Common myeloid progenitor, CD34-positive (primary cell): Measurements from ENCODE around the gene ZMYND19.
"Not testable (repeated sequence)": the region's sequence is repeated elsewhere in the genome, so short reads cannot be mapped to it uniquely, and the experiment has no call there.

Experiments used
- CTCF ChIA-PET: fragments of 350-600 bp; sonication (Branson Sonifier 250); formaldehyde crosslinking; loops from one replicate; lab custom pipeline; 2021; ENCODE audit warnings: antibody characterized with exemption; lab: Charles Lee
- POLR2A ChIA-PET: fragments of 350-600 bp; sonication (Branson Sonifier 250); formaldehyde crosslinking; loops from one replicate; lab custom pipeline; 2021; ENCODE audit warnings: antibody characterized with exemption; lab: Charles Lee
- DNase-seq, 3 donors: peaks; one replicate each; pipeline versions ENCODE4 v3.0.0 to v3.0.0-alpha.2; 2013
- H3K27ac ChIP-seq, 2 experiments: 1 replicate in 1 of 2; 2 replicates in 1 of 2; pipeline ENCODE4 v1.7.0; 2013; ENCODE audit warnings: inconsistent platforms in 2 of 2, low read length in 2 of 2, mild to moderate bottlenecking in 2 of 2, low read depth in 1 of 2, moderate library complexity in 1 of 2; ENCODE audit not compliant: severe bottlenecking in 2 of 2, insufficient read depth in 1 of 2, poor library complexity in 1 of 2
- H3K27me3 ChIP-seq, 5 experiments: replicated peaks in 2 of 5; 1 replicate in 3 of 5; 2 replicates in 2 of 5; pipeline versions ENCODE4 v1.6.1 to v1.7.0; 2013; ENCODE audit warnings: low read length in 4 of 5, mild to moderate bottlenecking in 2 of 5, moderate library complexity in 2 of 5, inconsistent platforms in 1 of 5; ENCODE audit not compliant: insufficient read depth in 5 of 5, control insufficient read depth in 4 of 5
- H3K36me3 ChIP-seq, 4 experiments: 1 replicate in 2 of 4; 2 replicates in 2 of 4; pipeline versions ENCODE4 v1.6.1 to v1.7.0; 2013; ENCODE audit warnings: low read length in 3 of 4, control low read depth in 1 of 4, mild to moderate bottlenecking in 1 of 4; ENCODE audit not compliant: control insufficient read depth in 4 of 4, insufficient read depth in 4 of 4
- H3K4me1 ChIP-seq, 4 experiments: 1 replicate in 3 of 4; 2 replicates in 1 of 4; pipeline versions ENCODE4 v1.6.1 to v1.7.1; 2013; ENCODE audit warnings: low read length in 3 of 4, mild to moderate bottlenecking in 3 of 4, control low read depth in 1 of 4, inconsistent platforms in 1 of 4, moderate library complexity in 1 of 4; ENCODE audit not compliant: control insufficient read depth in 4 of 4, insufficient read depth in 4 of 4; ENCODE audit errors: control extremely low read depth in 1 of 4
- H3K4me3 ChIP-seq, 7 experiments: 1 replicate in 4 of 7; 2 replicates in 3 of 7; pipeline versions ENCODE4 v1.5.1 to v1.7.0; 2013; ENCODE audit warnings: mild to moderate bottlenecking in 7 of 7, low read length in 6 of 7, moderate library complexity in 6 of 7, inconsistent platforms in 2 of 7, low read depth in 2 of 7, control low read depth in 1 of 7; ENCODE audit not compliant: insufficient read depth in 4 of 7, control insufficient read depth in 1 of 7; ENCODE audit errors: extremely low read depth in 1 of 7
- H3K9me3 ChIP-seq, 5 experiments: 1 replicate in 4 of 5; 2 replicates in 1 of 5; pipeline versions ENCODE4 v1.6.1 to v1.7.1; 2013; ENCODE audit warnings: low read length in 4 of 5, mild to moderate bottlenecking in 2 of 5, inconsistent platforms in 1 of 5, low read depth in 1 of 5, moderate library complexity in 1 of 5; ENCODE audit not compliant: control insufficient read depth in 4 of 5, insufficient read depth in 2 of 5; ENCODE audit errors: control extremely low read depth in 1 of 5
- WGBS: methylation state at CpG from one replicate; pipeline ENCODE4 v1.1.5; 2013; ENCODE audit not compliant: insufficient coverage; 5-methylcytosine and 5-hydroxymethylcytosine counted together

The ZMYND19 gene

GRCh38 chr9:137564817-137565411 is 25.4 kb downstream of the ZMYND19 start:
- H3K36me3 ChIP-seq, result peaks cover 11 to 30% (median 24%) of the 10 kb centered on the region in 4 experiments
- no peaks in the 10 kb centered on the region for H3K27me3 ChIP-seq
- POLR2A ChIA-PET, result no interaction called here
- WGBS, result 96% methylated on average over 14 of the region's 18 CpGs
- CTCF ChIA-PET, result no interaction called here
- DNase-seq, result no peak
- no peak overlapping the region for H3K4me3 ChIP-seq
- peaks cover 0 to 4% (median 0%) of the 10 kb centered on the region in 4 experiments for H3K4me1 ChIP-seq
- H3K9me3 ChIP-seq, result no peaks in the 10 kb centered on the region
- H3K27ac ChIP-seq, result no peak overlapping the region

DNA sequence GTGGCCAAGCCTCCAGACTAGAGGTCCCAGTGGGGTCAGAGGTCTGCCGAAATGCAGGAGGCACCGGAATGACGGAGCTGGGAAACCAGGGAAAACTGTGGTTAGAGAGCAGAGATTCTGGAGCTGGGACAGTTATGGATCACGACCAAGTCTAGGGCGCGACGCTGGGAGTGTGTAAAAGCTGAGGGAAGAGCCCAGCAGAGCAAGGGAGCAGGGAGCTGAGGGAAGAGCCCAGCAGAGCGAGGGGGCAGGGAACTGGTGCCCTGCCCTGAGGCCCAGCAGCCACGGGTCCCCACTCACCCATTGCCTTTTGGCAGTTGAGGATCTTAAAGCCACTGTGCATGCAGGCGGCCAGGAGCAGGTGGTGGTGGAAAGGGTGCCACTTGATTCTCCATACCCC is 26.2 kb downstream of the ZMYND19 start:
- H3K36me3 ChIP-seq, result peaks cover 12 to 35% (median 28%) of the 10 kb centered on the region in 4 experiments
- POLR2A ChIA-PET, result no interaction called here
- no peak overlapping the region for H3K27ac ChIP-seq
- no peaks in the 10 kb centered on the region for H3K9me3 ChIP-seq
- no peaks in the 10 kb centered on the region for H3K27me3 ChIP-seq
- CTCF ChIA-PET, result interaction anchor here (1.3 to 2.4 kb wide), 2 partner anchors 12 to 103 kb away, joined by 3 to 7 read pairs; partner anchors contain the start of gene MRPL41
- DNase-seq, result no peak
- 100% methylated on average over 6 of the region's 10 CpGs for WGBS
- peaks cover 0 to 4% (median 0%) of the 10 kb centered on the region in 4 experiments for H3K4me1 ChIP-seq
- H3K4me3 ChIP-seq, result no peak overlapping the region

- Histone ChIP-seq H3K27ac (no peak overlapping the region), H3K27me3 (no peaks in the 10 kb centered on the region), H3K9me3 (no peaks in the 10 kb centered on the region), H3K4me3 (no peak overlapping the region), H3K36me3 (peaks cover 6 to 48% (median 36%) of the 10 kb centered on the region in 4 experiments), H3K4me1 (no peaks in the 10 kb centered on the region)
- CTCF ChIA-PET, result interaction anchor here (1.7 kb wide), 1 partner anchor 24 kb away, joined by 5 read pairs; no protein-coding TSS in a partner anchor
- POLR2A ChIA-PET, result no interaction called here
- WGBS, result 100% methylated on average over 1 of the region's 4 CpGs
- DNase-seq, result no peak
Observed at GRCh38 chr9:137558127-137558526, 32.2 kb downstream of the ZMYND19 start.

GRCh38 chr9:137556069-137556838 is 34.1 kb downstream of the ZMYND19 start:
- ChIA-PET CTCF (interaction anchor here (1.0 kb wide), 1 partner anchor 110 kb away, joined by 3 read pairs; no protein-coding TSS in a partner anchor), POLR2A (no interaction called here)
- Histone ChIP-seq H3K9me3 (no peaks in the 10 kb centered on the region), H3K27ac (no peak overlapping the region), H3K4me1 (peaks cover 0 to 10% (median 7%) of the 10 kb centered on the region in 4 experiments), H3K4me3 (no peak overlapping the region), H3K27me3 (no peaks in the 10 kb centered on the region), H3K36me3 (peaks cover 6 to 46% (median 30%) of the 10 kb centered on the region in 4 experiments)
- DNase-seq, result no peak
- WGBS, result 96% methylated on average over 23 of the region's 24 CpGs

DNA sequence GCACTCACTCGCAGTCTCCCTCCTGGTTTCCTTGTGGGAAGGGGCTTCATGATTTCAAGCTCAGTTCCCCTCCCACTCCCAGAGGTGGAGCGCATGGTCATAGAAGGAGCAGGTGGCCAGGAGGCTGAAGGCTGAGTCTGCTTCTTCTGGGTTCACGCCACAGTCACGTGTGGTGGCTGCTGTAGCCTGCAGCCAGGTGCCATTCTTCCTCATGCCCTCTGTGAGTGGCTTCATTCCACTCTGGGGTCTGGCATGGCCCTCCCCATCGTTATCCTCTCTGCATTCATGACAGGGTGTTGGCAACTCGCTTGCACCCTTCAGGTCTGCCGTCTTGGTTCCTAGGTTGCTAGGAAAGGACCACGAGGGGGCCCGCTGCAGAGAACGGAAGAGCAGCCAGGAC is 35.1 kb downstream of the ZMYND19 start:
- CTCF ChIA-PET, result no interaction called here
- POLR2A ChIA-PET, result no interaction called here
- Histone ChIP-seq H3K36me3 (peaks cover 6 to 42% (median 28%) of the 10 kb centered on the region in 4 experiments), H3K4me3 (no peak overlapping the region), H3K4me1 (peaks cover under 1 to 16% (median 9%) of the 10 kb centered on the region in 4 experiments), H3K9me3 (no peaks in the 10 kb centered on the region), H3K27ac (no peak overlapping the region), H3K27me3 (no peaks in the 10 kb centered on the region)
- 94% methylated on average over 10 of the region's 10 CpGs for WGBS
- no peak for DNase-seq

DNA sequence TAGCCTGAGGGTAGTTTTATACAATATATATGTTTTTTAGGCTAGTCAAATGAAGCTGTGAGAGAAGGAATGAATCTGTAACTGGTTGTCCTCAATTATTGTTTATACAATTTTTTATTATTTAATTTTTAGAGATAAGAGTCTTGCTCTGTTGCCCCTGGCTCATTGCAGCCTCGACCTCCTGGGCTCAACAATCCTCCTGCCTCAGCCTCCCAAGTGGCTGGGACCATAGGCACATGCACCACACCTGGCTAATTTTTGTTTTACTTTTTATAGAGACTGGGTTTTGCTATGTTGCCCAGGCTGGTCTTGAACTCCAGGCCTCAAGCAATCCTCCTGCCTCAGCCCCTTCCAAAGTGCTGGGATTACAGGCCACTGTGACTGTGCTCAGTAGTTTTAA is 36.0 kb downstream of the ZMYND19 start:
- Histone ChIP-seq H3K27ac (no peak overlapping the region), H3K27me3 (no peaks in the 10 kb centered on the region)
- POLR2A ChIA-PET, result no interaction called here

DNA sequence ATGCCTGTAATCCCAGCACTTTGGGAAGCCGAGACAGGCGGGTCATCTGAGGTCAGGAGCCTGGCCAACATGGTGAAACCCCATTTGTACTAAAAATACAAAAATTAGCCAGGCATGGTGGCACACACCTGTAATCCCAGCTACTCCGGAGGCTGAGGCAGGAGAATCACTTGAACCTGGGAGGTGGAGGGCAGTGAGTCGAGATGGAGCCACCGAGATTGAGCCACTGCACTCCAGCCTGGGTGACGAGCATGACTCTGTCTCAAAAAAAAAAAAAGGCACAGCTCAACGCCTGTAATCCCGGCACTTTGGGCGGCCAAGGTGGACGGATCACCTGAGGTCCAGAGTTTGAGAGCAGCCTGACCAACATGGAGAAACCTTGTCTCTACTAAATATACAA is 36.7 kb downstream of the ZMYND19 start:
- H3K27me3 ChIP-seq, POLR2A ChIA-PET, DNase-seq, H3K27ac ChIP-seq, H3K9me3 ChIP-seq, H3K4me3 ChIP-seq: not testable (repeated sequence)
- Histone ChIP-seq H3K36me3 (peaks cover 4 to 38% (median 21%) of the 10 kb centered on the region in 4 experiments), H3K4me1 (peaks cover 2 to 23% (median 19%) of the 10 kb centered on the region in 4 experiments)
- CTCF ChIA-PET, result interaction anchor here (0.6 kb wide), 1 partner anchor 67 kb away, joined by 3 read pairs; no protein-coding TSS in a partner anchor
- 99% methylated on average over 6 of the region's 10 CpGs for WGBS

More for the DNA sequence above, 36.0 kb downstream of the ZMYND19 start:
- Histone ChIP-seq H3K4me3 (no peak overlapping the region), H3K9me3 (no peaks in the 10 kb centered on the region), H3K4me1 (peaks cover 2 to 23% (median 17%) of the 10 kb centered on the region in 4 experiments), H3K36me3 (peaks cover 4 to 39% (median 22%) of the 10 kb centered on the region in 4 experiments)
- no peak for DNase-seq
- CTCF ChIA-PET, result interaction anchor here (0.6 kb wide), 1 partner anchor 66 kb away, joined by 3 read pairs; no protein-coding TSS in a partner anchor
- no CpG with 5 or more reads among the region's 1 CpG for WGBS
